Left lung (tissue), 10 donors: ENCODE data around the gene HSD17B7. TPM values are rescaled to one million over a fixed set of nuclear protein-coding genes. Genes with fewer than 3 reads are reported as not detected.
A peak's percentile ranks its signal among the peaks of the same experiment; 100 is the strongest.

Source experiments
- ATAC-seq: fragments of 200-7000 bp; cut with Tn5 transposase; one replicate; pipeline ENCODE4 v1.9.1; 2020; ENCODE audit warnings: moderate library complexity
- DNase-seq, 4 donors: peaks; one replicate each; pipeline ENCODE4 v3.0.0-alpha.2; 2013 to 2020
- H3K27ac ChIP-seq, 2 donors: fragments of 200-600 bp; sonication (generic) in 1 of 2; one replicate each; pipeline versions ENCODE4 v1.5.0 to v1.8.0; 2020 to 2021
- H3K27me3 ChIP-seq, 2 donors: fragments of 200-600 bp; sonication (generic) in 1 of 2; one replicate each; pipeline versions ENCODE4 v1.5.0 to v1.8.0; 2020 to 2021
- H3K36me3 ChIP-seq, 2 donors: fragments of 200-600 bp; sonication (generic) in 1 of 2; one replicate each; pipeline versions ENCODE4 v1.5.0 to v1.8.0; 2020 to 2021
- H3K4me1 ChIP-seq, 2 donors: fragments of 200-600 bp; one replicate each; pipeline ENCODE4 v1.8.0; 2021
- H3K4me3 ChIP-seq, 2 donors: fragments of 200-600 bp; sonication (generic) in 1 of 2; one replicate each; pipeline versions ENCODE4 v1.5.0 to v1.8.0; 2020 to 2021; ENCODE audit warnings: mild to moderate bottlenecking in 1 of 2
- H3K9me3 ChIP-seq, 2 donors: fragments of 200-600 bp; sonication (generic) in 1 of 2; one replicate each; pipeline versions ENCODE4 v1.5.0 to v1.8.0; 2020 to 2021
- intact Hi-C, 2 donors: fragments of 100-400 bp; cut with DNase I; formaldehyde crosslinking; loops; one replicate each; pipeline versions ENCODE4 v1.11.2 to v1.14.2; 2022
- polyA plus RNA-seq, 6 donors: library from polyadenylated mRNA; unstranded; fragments of 120-200 nt; gene quantifications; one replicate each; pipeline ENCODE4 v1.2.1, GENCODE V29; 2013; ENCODE audit not compliant: insufficient read length in 6 of 6
- total RNA-seq, 2 donors: library from RNA; stranded (reverse); fragmentation: NEBNext Ultra II Directional; extraction: Animal tissue kit (Norgen Biotek cat#: 25700); gene quantifications; one replicate each; pipeline ENCODE4 v1.2.1, GENCODE V29; 2021
- TF ChIP-seq, protein P1 (sequence below), 2 donors: fragments of 200-600 bp; sonication (generic) in 1 of 2; IDR thresholded peaks; one replicate each; pipeline versions ENCODE4 v1.5.0 to v1.8.0; 2021; ENCODE audit warnings: antibody characterized with exemption in 2 of 2
- donor health status: DM: no; HTN: yes; CAD: no.
- donor health status: DM: no; HTN: no; CAD: no.

Gene HSD17B7
- total and polyA plus RNA-seq, 8 donors, result 16.4 to 33.7 (median 22.2) TPM

DNA sequence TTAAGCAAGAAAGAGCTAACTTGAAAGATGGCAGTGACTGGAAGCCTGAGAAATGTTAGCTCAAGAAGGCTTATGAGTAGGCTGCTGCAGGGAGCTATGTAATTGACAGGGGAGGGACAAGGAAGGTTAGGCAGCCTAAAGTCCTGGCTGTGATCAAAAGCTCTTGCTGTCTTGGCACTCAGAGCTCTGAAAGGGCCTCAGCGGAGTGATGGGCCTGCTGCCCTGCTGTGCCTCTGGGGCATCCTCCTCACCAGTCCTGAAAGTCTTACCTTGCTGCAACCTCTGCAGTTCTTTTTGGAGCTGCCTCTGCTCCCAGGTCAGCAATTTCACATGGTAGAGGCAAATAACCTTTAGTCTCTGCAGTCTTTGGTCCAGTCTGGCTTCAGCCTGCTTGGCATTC lies 68.7 kb downstream of the HSD17B7 start:
- H3K27me3 ChIP-seq, result no peaks in the 10 kb centered on the region
- no peak for DNase-seq
- no peak overlapping the region for H3K27ac ChIP-seq
- intact Hi-C loops, result loop anchor here in 1 of 2 donors (10.0 kb wide), 1 partner anchor 316 kb away; no protein-coding TSS in a partner anchor
- TF ChIP-seq, protein P1, sequence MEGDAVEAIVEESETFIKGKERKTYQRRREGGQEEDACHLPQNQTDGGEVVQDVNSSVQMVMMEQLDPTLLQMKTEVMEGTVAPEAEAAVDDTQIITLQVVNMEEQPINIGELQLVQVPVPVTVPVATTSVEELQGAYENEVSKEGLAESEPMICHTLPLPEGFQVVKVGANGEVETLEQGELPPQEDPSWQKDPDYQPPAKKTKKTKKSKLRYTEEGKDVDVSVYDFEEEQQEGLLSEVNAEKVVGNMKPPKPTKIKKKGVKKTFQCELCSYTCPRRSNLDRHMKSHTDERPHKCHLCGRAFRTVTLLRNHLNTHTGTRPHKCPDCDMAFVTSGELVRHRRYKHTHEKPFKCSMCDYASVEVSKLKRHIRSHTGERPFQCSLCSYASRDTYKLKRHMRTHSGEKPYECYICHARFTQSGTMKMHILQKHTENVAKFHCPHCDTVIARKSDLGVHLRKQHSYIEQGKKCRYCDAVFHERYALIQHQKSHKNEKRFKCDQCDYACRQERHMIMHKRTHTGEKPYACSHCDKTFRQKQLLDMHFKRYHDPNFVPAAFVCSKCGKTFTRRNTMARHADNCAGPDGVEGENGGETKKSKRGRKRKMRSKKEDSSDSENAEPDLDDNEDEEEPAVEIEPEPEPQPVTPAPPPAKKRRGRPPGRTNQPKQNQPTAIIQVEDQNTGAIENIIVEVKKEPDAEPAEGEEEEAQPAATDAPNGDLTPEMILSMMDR (IDR thresholded peaks at IDR 0.05), result no peak
- H3K4me1 ChIP-seq, result no peaks in the 10 kb centered on the region
- H3K36me3 ChIP-seq, result no peaks in the 10 kb centered on the region
- H3K9me3 ChIP-seq, result no peaks in the 10 kb centered on the region
- ATAC-seq, result peak; percentile 11
- H3K4me3 ChIP-seq, result no peak overlapping the region

DNA sequence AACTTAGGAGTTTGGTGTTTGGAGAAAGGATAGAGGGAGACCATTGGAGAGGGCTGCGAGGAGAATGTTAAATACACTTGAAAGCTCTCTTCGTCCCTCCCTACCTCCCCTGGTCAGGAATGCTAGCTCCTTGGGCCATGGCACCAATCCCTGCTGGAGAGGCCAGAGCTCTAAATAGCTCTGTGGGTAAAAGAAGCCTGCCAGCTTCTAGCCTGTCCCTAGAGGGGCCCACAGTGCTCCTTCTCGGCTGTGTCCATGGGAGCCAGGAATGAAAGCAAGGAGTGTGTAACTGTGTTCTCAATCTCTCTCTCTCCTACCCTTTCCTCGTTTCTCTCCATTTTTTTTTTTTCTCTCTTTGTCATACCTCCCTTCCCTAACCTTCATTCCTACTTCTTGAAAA lies 70.6 kb downstream of the HSD17B7 start, which contains the start of gene CCDC190:
TSS of gene CCDC190 (minus strand) at position 75 of the 400 bp plus-strand sequence. CDS start 1,529 bp downstream, outside the sequence.
- DNase-seq (peak in 2 of 4 donors; percentile 37 to 63), ATAC-seq (peak; percentile 97)
- H3K27ac ChIP-seq, result peak within 1 kb of the TSS in 1 of 2 donors; percentile 41
- no peaks in the 10 kb centered on the region for H3K36me3 ChIP-seq
- no peaks in the 10 kb centered on the region for H3K4me1 ChIP-seq
- intact Hi-C loops, result no loop called here
- H3K4me3 ChIP-seq, result no peak within 1 kb of the TSS
- H3K27me3 ChIP-seq, result no peaks in the 10 kb centered on the region
- H3K9me3 ChIP-seq, result no peaks in the 10 kb centered on the region
- TF ChIP-seq, protein P1 (IDR thresholded peaks at IDR 0.05), result no peak

DNA sequence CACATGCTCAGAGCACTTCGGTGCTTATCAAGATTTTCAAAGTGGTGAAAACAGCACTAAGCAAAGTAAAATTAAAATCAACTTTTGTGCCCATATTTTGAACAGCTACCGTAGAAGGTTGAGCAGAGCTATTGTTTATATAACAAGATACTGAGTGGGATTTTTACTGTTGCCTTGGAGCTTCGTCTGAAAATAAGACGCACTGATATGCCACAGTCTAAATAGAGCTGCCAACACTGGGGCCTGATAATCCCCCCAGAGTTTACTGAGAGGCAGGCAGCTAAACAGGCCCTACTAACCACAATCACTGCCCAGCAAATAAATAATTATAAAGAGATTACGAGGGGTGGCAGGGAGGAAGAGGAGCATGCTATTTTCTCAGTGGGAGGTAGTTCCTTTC lies 71.1 kb downstream of the HSD17B7 start:
- DNase-seq (peak in 1 of 4 donors; percentile 18), ATAC-seq (no peak)
- H3K4me1 ChIP-seq, result no peaks in the 10 kb centered on the region
- no peaks in the 10 kb centered on the region for H3K27me3 ChIP-seq
- no peaks in the 10 kb centered on the region for H3K36me3 ChIP-seq
- TF ChIP-seq, protein P1 (IDR thresholded peaks at IDR 0.05), result no peak
- peak overlapping the region in 1 of 2 donors; percentile 41 for H3K27ac ChIP-seq
- H3K9me3 ChIP-seq, result no peaks in the 10 kb centered on the region
- no peak overlapping the region for H3K4me3 ChIP-seq
- intact Hi-C loops, result no loop called here

Other genes starting within 250 kb of the HSD17B7 start
- 10 to 100 TPM; 34.8 to 41.6 TPM for gene UAP1, start 229.0 kb upstream of the HSD17B7 start, total RNA-seq
- gene UAP1, start 229.0 kb upstream of the HSD17B7 start, polyA plus RNA-seq, result 10 to 100 TPM; 32.1 to 41.2 (median 39.2) TPM
- gene DDR2, start 158.2 kb upstream of the HSD17B7 start, total RNA-seq, result 10 to 100 TPM; 47.1 to 47.6 TPM
- 10 to 100 TPM; 28.5 to 47.9 (median 42.2) TPM for gene DDR2, start 158.2 kb upstream of the HSD17B7 start, polyA plus RNA-seq
- gene CCDC190, start 70.5 kb downstream of the HSD17B7 start, total RNA-seq, result 1 to 10 TPM; 1.5 to 2.1 TPM
- under 1 TPM; 0.22 to 0.68 (median 0.54) TPM for gene CCDC190, start 70.5 kb downstream of the HSD17B7 start, polyA plus RNA-seq